Left lung (tissue), 14 donors: Measurements from ENCODE around the gene ALPL. TPM values are rescaled to one million over a fixed set of nuclear protein-coding genes. Genes with fewer than 3 reads are reported as not detected.
A peak's percentile ranks its signal among the peaks of the same experiment; 100 is the strongest.
"Not testable (repeated sequence)": the region's sequence is repeated elsewhere in the genome, so short reads cannot be mapped to it uniquely, and the experiment has no call there.

Experiments
- ATAC-seq: fragments of 200-7000 bp; cut with Tn5 transposase; one replicate; pipeline ENCODE4 v1.9.1; 2020; ENCODE audit warnings: moderate library complexity
- DNase-seq, 4 donors: peaks; one replicate each; pipeline ENCODE4 v3.0.0-alpha.2; 2013 to 2020
- H3K27ac ChIP-seq, 2 donors: fragments of 200-600 bp; sonication (generic) in 1 of 2; one replicate each; pipeline versions ENCODE4 v1.5.0 to v1.8.0; 2020 to 2021
- H3K27me3 ChIP-seq, 2 donors: fragments of 200-600 bp; sonication (generic) in 1 of 2; one replicate each; pipeline versions ENCODE4 v1.5.0 to v1.8.0; 2020 to 2021
- H3K36me3 ChIP-seq, 2 donors: fragments of 200-600 bp; sonication (generic) in 1 of 2; one replicate each; pipeline versions ENCODE4 v1.5.0 to v1.8.0; 2020 to 2021
- H3K4me1 ChIP-seq, 2 donors: fragments of 200-600 bp; one replicate each; pipeline ENCODE4 v1.8.0; 2021
- H3K4me3 ChIP-seq, 2 donors: fragments of 200-600 bp; sonication (generic) in 1 of 2; one replicate each; pipeline versions ENCODE4 v1.5.0 to v1.8.0; 2020 to 2021; ENCODE audit warnings: mild to moderate bottlenecking in 1 of 2
- H3K9me3 ChIP-seq, 2 donors: fragments of 200-600 bp; sonication (generic) in 1 of 2; one replicate each; pipeline versions ENCODE4 v1.5.0 to v1.8.0; 2020 to 2021
- CTCF ChIP-seq, 2 donors: fragments of 200-600 bp; sonication (generic) in 1 of 2; IDR thresholded peaks; one replicate each; pipeline versions ENCODE4 v1.5.0 to v1.8.0; 2021; ENCODE audit warnings: antibody characterized with exemption in 2 of 2
- intact Hi-C, 2 donors: fragments of 100-400 bp; cut with DNase I; formaldehyde crosslinking; loops; one replicate each; pipeline versions ENCODE4 v1.11.2 to v1.14.2; 2022
- long read RNA-seq, 12 donors: library from polyadenylated mRNA in 2 of 12; unstranded in 2 of 12; transcript quantifications; one replicate each; pipeline ENCODE4 v2.0.0 and lab custom pipeline, GENCODE V29; 2019 to 2026
- polyA plus RNA-seq, 6 donors: library from polyadenylated mRNA; unstranded; fragments of 120-200 nt; gene quantifications; one replicate each; pipeline ENCODE4 v1.2.1, GENCODE V29; 2013; ENCODE audit not compliant: insufficient read length in 6 of 6
- total RNA-seq, 2 donors: library from RNA; stranded (reverse); fragmentation: NEBNext Ultra II Directional; extraction: Animal tissue kit (Norgen Biotek cat#: 25700); gene quantifications; one replicate each; pipeline ENCODE4 v1.2.1, GENCODE V29; 2021
- donor health status: DM: no; HTN: yes; CAD: no.
- donor health status: DM: no; HTN: no; CAD: no.

ALPL gene
- total RNA-seq (100 to 1,000 TPM; 148 to 198 TPM), polyA plus RNA-seq (1 to 10 TPM; 1.0 to 2.1 (median 1.4) TPM)
- long read RNA-seq, donor 1, result 0 reads
- long read RNA-seq, donor 2, partial matches to known transcripts, result 0 of 1 reads
- long read RNA-seq, donor 2, other reads (novel, unspliced or antisense), result 0 of 1 reads
- long read RNA-seq, donor 3, result 0 reads
- long read RNA-seq, donor 4, transcript ALPL-204 (12 exons, 2,589 nt), result major isoform, 24 of 39 reads
- long read RNA-seq, donor 4, partial matches to known transcripts, result 12 of 39 reads
- long read RNA-seq, donor 4, other reads (novel, unspliced or antisense), result 1 of 39 reads
- long read RNA-seq, donor 5, result 0 reads
- long read RNA-seq, donor 6, result 0 reads
- long read RNA-seq, donor 7, partial matches to known transcripts, result 0 of 1 reads
- long read RNA-seq, donor 7, other reads (novel, unspliced or antisense), result 0 of 1 reads
- long read RNA-seq, donor 8, result 0 reads
- long read RNA-seq, donor 9, result 0 reads
- long read RNA-seq, donor 10, transcript ALPL-204 (12 exons, 2,589 nt), result major isoform, 40 of 59 reads
- long read RNA-seq, donor 10, partial matches to known transcripts, result 10 of 59 reads
- long read RNA-seq, donor 10, other reads (novel, unspliced or antisense), result 7 of 59 reads
- long read RNA-seq, donor 11, transcript ALPL-204 (12 exons, 2,589 nt), result major isoform, 11 of 21 reads
- long read RNA-seq, donor 11, partial matches to known transcripts, result 9 of 21 reads
- long read RNA-seq, donor 11, other reads (novel, unspliced or antisense), result 0 of 21 reads
- long read RNA-seq, donor 12, partial matches to known transcripts, result 0 of 1 reads
- long read RNA-seq, donor 12, other reads (novel, unspliced or antisense), result 0 of 1 reads

- peaks cover 8 to 68% of the 10 kb centered on the region in 2 donors for H3K27me3 ChIP-seq
- ATAC-seq, result peak; percentile 11
- no peaks in the 10 kb centered on the region for H3K9me3 ChIP-seq
- H3K27ac ChIP-seq, result peak within 1 kb of the TSS in 1 of 2 donors; percentile 39
- H3K4me3 ChIP-seq, result peak within 1 kb of the TSS; percentile 29 to 47
- peak in 1 of 4 donors; percentile 81 for DNase-seq
- no peak for TF ChIP-seq CTCF (IDR thresholded peaks at IDR 0.05)
- H3K36me3 ChIP-seq, result no peaks in the 10 kb centered on the region
- peaks cover 22 to 54% of the 10 kb centered on the region in 2 donors for H3K4me1 ChIP-seq
- intact Hi-C loops, result loop anchor here in 1 of 2 donors (10.0 kb wide), 2 partner anchors 85 to 145 kb away; no protein-coding TSS in a partner anchor
These were observed at the start of gene ALPL for GRCh38 chr1:21509351-21510112. TSS of gene ALPL (plus strand) at chr1:21509423. CDS start at chr1:21554082, 44,659 bp downstream.

- H3K36me3 ChIP-seq, H3K27ac ChIP-seq, H3K4me3 ChIP-seq, DNase-seq, H3K27me3 ChIP-seq, ATAC-seq, H3K4me1 ChIP-seq, H3K9me3 ChIP-seq, intact Hi-C loops: not testable (repeated sequence)
These were observed 44.1 kb upstream of the ALPL start for GRCh38 chr1:21465127-21465526.

GRCh38 chr1:21467946-21468345 is 41.3 kb upstream of the ALPL start:
- H3K9me3 ChIP-seq, H3K4me3 ChIP-seq, H3K27me3 ChIP-seq, H3K27ac ChIP-seq, intact Hi-C loops, DNase-seq, ATAC-seq, H3K36me3 ChIP-seq, H3K4me1 ChIP-seq: not testable (repeated sequence)

- Histone ChIP-seq H3K27me3 (no peaks in the 10 kb centered on the region), H3K4me1 (no peaks in the 10 kb centered on the region), H3K27ac (no peak overlapping the region), H3K9me3 (no peaks in the 10 kb centered on the region), H3K4me3 (no peak overlapping the region), H3K36me3 (no peaks in the 10 kb centered on the region)
- DNase-seq (no peak), ATAC-seq (no peak)
- intact Hi-C loops, result no loop called here
- TF ChIP-seq CTCF (IDR thresholded peaks at IDR 0.05), result no peak
These were observed 40.6 kb upstream of the ALPL start for GRCh38 chr1:21468599-21468998.

GRCh38 chr1:21469581-21469980 is 39.6 kb upstream of the ALPL start:
- H3K27ac ChIP-seq, result no peak overlapping the region
- ATAC-seq (no peak), DNase-seq (no peak)
- TF ChIP-seq CTCF (IDR thresholded peaks at IDR 0.05), result no peak
- H3K4me1 ChIP-seq, result no peaks in the 10 kb centered on the region
- intact Hi-C loops, result no loop called here
- H3K27me3 ChIP-seq, result no peaks in the 10 kb centered on the region
- no peaks in the 10 kb centered on the region for H3K36me3 ChIP-seq
- no peaks in the 10 kb centered on the region for H3K9me3 ChIP-seq
- H3K4me3 ChIP-seq, result no peak overlapping the region
